Transverse colon (tissue), 4 donors: Measurements from ENCODE around the gene CASP9.

Experiments
- CTCF ChIP-seq, 5 experiments: fragments of 200-600 bp in 3 of 5; fragments of 450-650 bp in 2 of 5; sonication (generic) in 3 of 5; IDR thresholded peaks; 1 replicate in 2 of 5; 2 replicates in 3 of 5; pipeline ENCODE4 v1.5.1; 2016 to 2017; ENCODE audit warnings: antibody characterized with exemption in 5 of 5, inconsistent platforms in 3 of 5, mild to moderate bottlenecking in 2 of 5, moderate library complexity in 1 of 5
- POLR2AphosphoS5 ChIP-seq, 3 donors: sonication (generic); formaldehyde crosslinking; IDR thresholded peaks; one replicate each; pipeline ENCODE4 v1.6.1; 2016; ENCODE audit warnings: antibody characterized with exemption in 3 of 3

GRCh38 chr1:15459771-15460707 is 64.0 kb downstream of the CASP9 start:
- TF ChIP-seq CTCF (IDR thresholded peaks at IDR 0.05) (no peak), POLR2AphosphoS5 (IDR thresholded peaks at IDR 0.05) (no peak)
